Measurements from ENCODE around the gene SLC9A3.
A peak's percentile ranks its signal among the peaks of the same experiment; 100 is the strongest.

Gene SLC9A3

GRCh38 chr5:472656-473550 is 51.3 kb downstream of the SLC9A3 start:
- H3K4me2 ChIP-seq (ENCODE audit: low read length): peak overlapping the region; percentile 97
- peaks cover 68% of the 10 kb centered on the region for H3K36me3 ChIP-seq (ENCODE audit: control insufficient read depth, low read length)
- no peaks in the 10 kb centered on the region for H3K9me2 ChIP-seq (replicated peaks; ENCODE audit: control insufficient read depth, low read length)
- peak overlapping the region; percentile 74 for H3K27ac ChIP-seq (ENCODE audit: low read depth, low read length)
- peak overlapping the region; percentile 93 for H3K4me3 ChIP-seq (ENCODE audit: low read length)
- no peaks in the 10 kb centered on the region for H3K27me3 ChIP-seq (ENCODE audit: control insufficient read depth, low read length)
- H3K79me2 ChIP-seq (ENCODE audit: control insufficient read depth, low read length): peaks cover 61% of the 10 kb centered on the region
- H4K20me1 ChIP-seq (ENCODE audit: control insufficient read depth, insufficient read depth, low read depth, low read length): peaks cover 15% of the 10 kb centered on the region
- H3K9me3 ChIP-seq (ENCODE audit: control insufficient read depth, insufficient read depth, low read length): no peaks in the 10 kb centered on the region
- peaks cover 9% of the 10 kb centered on the region for H3F3A ChIP-seq (ENCODE audit: control insufficient read depth, insufficient read depth)
- peaks cover 33% of the 10 kb centered on the region for H3K4me1 ChIP-seq (ENCODE audit: control insufficient read depth, low read length)
- TF ChIP-seq EZH2phosphoT487 (IDR thresholded peaks at IDR 0.05; ENCODE audit: borderline replicate concordance, low read length): no peak
- TF ChIP-seq CTCF (IDR thresholded peaks at IDR 0.05; ENCODE audit: low read depth, low read length, poor library complexity, severe bottlenecking): no peak

GRCh38 chr5:472076-472655 is 52.1 kb downstream of the SLC9A3 start:
- Histone ChIP-seq H3K4me1 (ENCODE audit: control insufficient read depth, low read length) (peaks cover 33% of the 10 kb centered on the region), H3K27ac (ENCODE audit: low read depth, low read length) (peak overlapping the region; percentile 74), H3F3A (ENCODE audit: control insufficient read depth, insufficient read depth) (peaks cover 9% of the 10 kb centered on the region), H3K4me2 (ENCODE audit: low read length) (peak overlapping the region; percentile 97), H3K79me2 (ENCODE audit: control insufficient read depth, low read length) (peaks cover 61% of the 10 kb centered on the region), H4K20me1 (ENCODE audit: control insufficient read depth, insufficient read depth, low read depth, low read length) (peaks cover 15% of the 10 kb centered on the region), H3K9me2 (replicated peaks; ENCODE audit: control insufficient read depth, low read length) (no peaks in the 10 kb centered on the region), H3K4me3 (ENCODE audit: low read length) (peak overlapping the region; percentile 93), H3K27me3 (ENCODE audit: control insufficient read depth, low read length) (no peaks in the 10 kb centered on the region), H3K36me3 (ENCODE audit: control insufficient read depth, low read length) (peaks cover 61% of the 10 kb centered on the region), H3K9me3 (ENCODE audit: control insufficient read depth, insufficient read depth, low read length) (no peaks in the 10 kb centered on the region)
- TF ChIP-seq CTCF (IDR thresholded peaks at IDR 0.05; ENCODE audit: low read depth, low read length, poor library complexity, severe bottlenecking): no peak
- TF ChIP-seq EZH2phosphoT487 (IDR thresholded peaks at IDR 0.05; ENCODE audit: borderline replicate concordance, low read length): no peak

DNA sequence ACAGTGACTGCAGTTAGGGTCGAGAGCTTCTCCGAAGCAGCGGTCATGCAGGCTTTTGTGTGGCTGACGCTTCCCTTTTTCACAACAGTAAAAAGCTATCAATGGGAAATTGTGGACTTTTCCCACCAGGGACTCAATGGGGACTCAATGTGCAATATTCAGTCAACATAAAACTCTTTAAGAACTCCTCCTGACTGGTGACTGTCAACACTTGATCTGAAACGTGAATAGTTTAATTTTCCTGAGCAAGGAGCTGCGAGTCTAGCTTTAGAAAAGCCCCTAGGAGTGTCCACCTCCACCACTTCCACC is 52.5 kb downstream of the SLC9A3 start:
- H3K4me2 ChIP-seq (ENCODE audit: low read length): peak overlapping the region; percentile 97
- H3K27me3 ChIP-seq (ENCODE audit: control insufficient read depth, low read length): no peaks in the 10 kb centered on the region
- H3K36me3 ChIP-seq (ENCODE audit: control insufficient read depth, low read length): peaks cover 60% of the 10 kb centered on the region
- no peaks in the 10 kb centered on the region for H3K9me2 ChIP-seq (replicated peaks; ENCODE audit: control insufficient read depth, low read length)
- H3F3A ChIP-seq (ENCODE audit: control insufficient read depth, insufficient read depth): peaks cover 9% of the 10 kb centered on the region
- peaks cover 15% of the 10 kb centered on the region for H4K20me1 ChIP-seq (ENCODE audit: control insufficient read depth, insufficient read depth, low read depth, low read length)
- no peak for TF ChIP-seq CTCF (IDR thresholded peaks at IDR 0.05; ENCODE audit: low read depth, low read length, poor library complexity, severe bottlenecking)
- TF ChIP-seq EZH2phosphoT487 (IDR thresholded peaks at IDR 0.05; ENCODE audit: borderline replicate concordance, low read length): no peak
- peaks cover 61% of the 10 kb centered on the region for H3K79me2 ChIP-seq (ENCODE audit: control insufficient read depth, low read length)
- no peaks in the 10 kb centered on the region for H3K9me3 ChIP-seq (ENCODE audit: control insufficient read depth, insufficient read depth, low read length)
- H3K4me1 ChIP-seq (ENCODE audit: control insufficient read depth, low read length): peaks cover 33% of the 10 kb centered on the region
- H3K27ac ChIP-seq (ENCODE audit: low read depth, low read length): peak overlapping the region; percentile 74
- peak overlapping the region; percentile 93 for H3K4me3 ChIP-seq (ENCODE audit: low read length)
